ENCODE results near the gene IFNGR1. TPM values are rescaled to one million over a fixed set of nuclear protein-coding genes. Genes with fewer than 3 reads are reported as not detected.

The IFNGR1 gene
- total and polyA plus RNA-seq, 10 of the 15 experiments (the other 5 are each of a cell fraction or from before 2014, with no cell fraction given): 89.0 to 296 (median 138) TPM

- FAIRE-seq (no peak), ATAC-seq (no peak), DNase-seq (ENCODE audit: low read depth, low spot score) (no peak)
- Histone ChIP-seq H3K79me2 (ENCODE audit: control insufficient read depth, insufficient read depth, low read length) (no peaks in the 10 kb centered on the region; the same call in none of the 2 replicates), H4K20me1 (ENCODE audit: control insufficient read depth, insufficient read depth) (no peaks in the 10 kb centered on the region), H3K4me2 (ENCODE audit: control insufficient read depth, insufficient read depth) (no peak overlapping the region), H3K27me3 (replicated peaks in 1 of 2; ENCODE audit: control insufficient read depth in 2 of 2, insufficient read depth in 2 of 2, low read length in 1 of 2) (no peaks in the 10 kb centered on the region), H3K9ac (ENCODE audit: control insufficient read depth, insufficient read depth, low read length) (no peak overlapping the region), H2AFZ (ENCODE audit: control insufficient read depth, low read depth, low read length) (no peak overlapping the region), H3K4me1 (ENCODE audit: control insufficient read depth, insufficient read depth, low read length) (peaks cover 84% of the 10 kb centered on the region), H3K9me3 (replicated peaks; ENCODE audit: control insufficient read depth, insufficient read depth, low read length) (peaks cover 2% of the 10 kb centered on the region; the same call in 2 of the 3 replicates), H3K36me3 (ENCODE audit: control insufficient read depth in 2 of 2, insufficient read depth in 2 of 2, low read length in 1 of 2) (no peaks in the 10 kb centered on the region), H3K4me3 (no peak overlapping the region), H3K27ac (ENCODE audit: control insufficient read depth, insufficient read depth) (no peak overlapping the region)
- BruUV-seq (replicated peaks): no TSS peak
- intact Hi-C loops (cut with micrococcal nuclease; ENCODE audit: unreplicated experiment): no loop called here
- WGBS (ENCODE audit: insufficient coverage, insufficient replicate concordance, low lambda C conversion rate, missing lambda C conversion rate): 70% methylated on average over 5 of the region's 5 CpGs
- RAD21 ChIA-PET (ENCODE audit: unreplicated experiment): interaction anchor here (2.3 to 7.3 kb wide), 3 partner anchors 8 to 65 kb away, joined by 18 to 80 read pairs (median 44); no protein-coding TSS in a partner anchor
- SMC1A ChIA-PET (ENCODE audit: uncharacterized antibody, unreplicated experiment): interaction anchor here (1.0 to 7.8 kb wide), 13 partner anchors 8 to 136 kb away, joined by 3 to 77 read pairs (median 20); partner anchors contain the start of gene IFNGR1
- in situ Hi-C loops (cut with MboI): no loop called here
- CTCF ChIA-PET: no interaction called here
- POLR2A ChIA-PET: interaction anchor here (0.6 to 5.5 kb wide), 6 partner anchors 8 to 129 kb away, joined by 3 to 36 read pairs (median 3); no protein-coding TSS in a partner anchor
- TF ChIP-seq, protein P1, sequence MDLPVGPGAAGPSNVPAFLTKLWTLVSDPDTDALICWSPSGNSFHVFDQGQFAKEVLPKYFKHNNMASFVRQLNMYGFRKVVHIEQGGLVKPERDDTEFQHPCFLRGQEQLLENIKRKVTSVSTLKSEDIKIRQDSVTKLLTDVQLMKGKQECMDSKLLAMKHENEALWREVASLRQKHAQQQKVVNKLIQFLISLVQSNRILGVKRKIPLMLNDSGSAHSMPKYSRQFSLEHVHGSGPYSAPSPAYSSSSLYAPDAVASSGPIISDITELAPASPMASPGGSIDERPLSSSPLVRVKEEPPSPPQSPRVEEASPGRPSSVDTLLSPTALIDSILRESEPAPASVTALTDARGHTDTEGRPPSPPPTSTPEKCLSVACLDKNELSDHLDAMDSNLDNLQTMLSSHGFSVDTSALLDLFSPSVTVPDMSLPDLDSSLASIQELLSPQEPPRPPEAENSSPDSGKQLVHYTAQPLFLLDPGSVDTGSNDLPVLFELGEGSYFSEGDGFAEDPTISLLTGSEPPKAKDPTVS (IDR thresholded peaks at IDR 0.05; ENCODE audit: low read depth, low read length): no peak
- TF ChIP-seq FOXK2 (IDR thresholded peaks at IDR 0.05) (no peak), MEF2A (IDR thresholded peaks at IDR 0.05; ENCODE audit: insufficient read depth, low read depth, low read length) (no peak), MYC (IDR thresholded peaks at IDR 0.05; ENCODE audit: insufficient read depth, insufficient read length, insufficient replicate concordance, low read length, severe bottlenecking) (no peak), WRNIP1 (IDR thresholded peaks at IDR 0.05; ENCODE audit: borderline replicate concordance, low read depth, low read length) (no peak), NFYB (IDR thresholded peaks at IDR 0.05; ENCODE audit: insufficient read depth, low read depth, low read length) (no peak), JUNB (IDR thresholded peaks at IDR 0.05) (no peak), SP1 (IDR thresholded peaks at IDR 0.05; ENCODE audit: low read depth, low read length) (no peak), NR2C2 (IDR thresholded peaks at IDR 0.05; ENCODE audit: borderline replicate concordance, control insufficient read depth, insufficient read length, low read depth) (no peak), ETV6 (conservative IDR thresholded peaks at IDR 0.05 in 1 of 2, IDR thresholded peaks at IDR 0.05 in 1 of 2; ENCODE audit: borderline replicate concordance in 1 of 2, low read depth in 1 of 2) (no peak), SRF (IDR thresholded peaks at IDR 0.05; ENCODE audit: low read depth in 2 of 2, low read length in 2 of 2) (no peak), CHD4 (IDR thresholded peaks at IDR 0.05) (no peak), ZNF384 (IDR thresholded peaks at IDR 0.05; ENCODE audit: borderline replicate concordance, low read depth, low read length) (no peak), IKZF2 (IDR thresholded peaks at IDR 0.05) (no peak), SPI1 (IDR thresholded peaks at IDR 0.05; ENCODE audit: borderline replicate concordance, insufficient read depth, low read depth, low read length) (peak; percentile 23; the same call in 1 of the 2 replicates), MTA3 (IDR thresholded peaks at IDR 0.05; ENCODE audit: borderline replicate concordance, low read length) (no peak), ATF7 (IDR thresholded peaks at IDR 0.05; ENCODE audit: low read depth) (no peak), TCF7 (IDR thresholded peaks at IDR 0.05; ENCODE audit: borderline replicate concordance) (no peak), RUNX3 (IDR thresholded peaks at IDR 0.05; ENCODE audit: low read length) (peak; percentile 35; the same call in 1 of the 2 replicates), ZBED1 (IDR thresholded peaks at IDR 0.05; ENCODE audit: borderline replicate concordance) (no peak)
- TF ChIP-seq, protein P2, sequence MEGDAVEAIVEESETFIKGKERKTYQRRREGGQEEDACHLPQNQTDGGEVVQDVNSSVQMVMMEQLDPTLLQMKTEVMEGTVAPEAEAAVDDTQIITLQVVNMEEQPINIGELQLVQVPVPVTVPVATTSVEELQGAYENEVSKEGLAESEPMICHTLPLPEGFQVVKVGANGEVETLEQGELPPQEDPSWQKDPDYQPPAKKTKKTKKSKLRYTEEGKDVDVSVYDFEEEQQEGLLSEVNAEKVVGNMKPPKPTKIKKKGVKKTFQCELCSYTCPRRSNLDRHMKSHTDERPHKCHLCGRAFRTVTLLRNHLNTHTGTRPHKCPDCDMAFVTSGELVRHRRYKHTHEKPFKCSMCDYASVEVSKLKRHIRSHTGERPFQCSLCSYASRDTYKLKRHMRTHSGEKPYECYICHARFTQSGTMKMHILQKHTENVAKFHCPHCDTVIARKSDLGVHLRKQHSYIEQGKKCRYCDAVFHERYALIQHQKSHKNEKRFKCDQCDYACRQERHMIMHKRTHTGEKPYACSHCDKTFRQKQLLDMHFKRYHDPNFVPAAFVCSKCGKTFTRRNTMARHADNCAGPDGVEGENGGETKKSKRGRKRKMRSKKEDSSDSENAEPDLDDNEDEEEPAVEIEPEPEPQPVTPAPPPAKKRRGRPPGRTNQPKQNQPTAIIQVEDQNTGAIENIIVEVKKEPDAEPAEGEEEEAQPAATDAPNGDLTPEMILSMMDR (IDR thresholded peaks at IDR 0.05 in 2 of 3, conservative IDR thresholded peaks at IDR 0.05 in 1 of 3; ENCODE audit: control insufficient read depth in 2 of 3, extremely low read depth in 1 of 3, insufficient read depth in 1 of 3, low read depth in 3 of 3, low read length in 3 of 3): 0 out of 6 replicates have a peak, but pooled peaks of 1 of the 3 experiments have one; percentile 11
Measured at GRCh38 chr6:137230547-137230946, 11.4 kb upstream of the IFNGR1 start.

Data from GM12878 (cell line).